ENCODE measurements around the gene ZFP28. TPM values are rescaled to one million over a fixed set of nuclear protein-coding genes. Genes with fewer than 3 reads are reported as not detected.

ZFP28 gene
- total and polyA plus RNA-seq, 2 donors (not counting 3 experiments of a cell fraction or from before 2014, with no cell fraction given) = 1.8 to 5.4 TPM

GRCh38 chr19:56601375-56601774 lies 62.6 kb downstream of the ZFP28 start:
- FAIRE-seq (no peak), DNase-seq (ENCODE audit: low read depth, low spot score) (no peak)
- Histone ChIP-seq H2AFZ (ENCODE audit: low read depth, low read length) (no peak overlapping the region), H3K4me3 (replicated peaks in 1 of 3; ENCODE audit: insufficient read depth in 1 of 3, low read depth in 1 of 3, low read length in 3 of 3) (no peak overlapping the region), H3K27me3 (ENCODE audit: control insufficient read depth in 2 of 2, insufficient read depth in 2 of 2, low read length in 2 of 2) (no peaks in the 10 kb centered on the region), H3K79me2 (ENCODE audit: control insufficient read depth, insufficient read depth, low read length) (peaks cover 19% of the 10 kb centered on the region), H3K4me2 (ENCODE audit: insufficient read depth, low read length) (no peak overlapping the region), H3K9ac (replicated peaks; ENCODE audit: extremely low read depth, insufficient read depth, low read length) (no peak overlapping the region), H3K36me3 (ENCODE audit: control insufficient read depth in 2 of 2, extremely low read depth in 1 of 2, insufficient read depth in 2 of 2, low read length in 2 of 2) (peaks cover 5 to 8% of the 10 kb centered on the region in 2 experiments), H3K27ac (ENCODE audit: insufficient read depth, low read depth, low read length) (no peak overlapping the region), H4K20me1 (replicated peaks; ENCODE audit: control insufficient read depth, extremely low read depth, insufficient read depth, low read length) (no peaks in the 10 kb centered on the region), H3K4me1 (ENCODE audit: control insufficient read depth, extremely low read depth, insufficient read depth, low read length) (peaks cover 2% of the 10 kb centered on the region), H3K9me1 (replicated peaks; ENCODE audit: control insufficient read depth, extremely low read depth, insufficient read depth, low read length) (no peaks in the 10 kb centered on the region), H3K9me3 (replicated peaks; ENCODE audit: control insufficient read depth, insufficient read depth, low read length) (no peaks in the 10 kb centered on the region)
- POLR2A ChIA-PET = no interaction called here
- dilution Hi-C loops (cut with MboI; ENCODE audit: extremely low pct_ligation_motif_present, low sequenced_read_pairs) (no loop called here), intact Hi-C loops (cut with micrococcal nuclease) (no loop called here)
- no TSS peak for BruUV-seq (replicated peaks)
- CTCF ChIA-PET = no interaction called here
- TF ChIP-seq JUN (IDR thresholded peaks at IDR 0.05; ENCODE audit: borderline replicate concordance, insufficient read depth, insufficient read length, low read depth) (no peak), CTCF (IDR thresholded peaks at IDR 0.05; ENCODE audit: extremely low read depth in 1 of 2, insufficient read depth in 1 of 2, low read depth in 1 of 2, low read length in 2 of 2) (no peak), POLR2AphosphoS5 (IDR thresholded peaks at IDR 0.05; ENCODE audit: insufficient read depth, low read depth, low read length) (no peak), POLR2A (IDR thresholded peaks at IDR 0.05; ENCODE audit: low read depth, low read length) (no peak), MYC (IDR thresholded peaks at IDR 0.05; ENCODE audit: low read depth, low read length) (no peak), FOS (IDR thresholded peaks at IDR 0.05; ENCODE audit: borderline replicate concordance, insufficient read depth, low read length) (no peak), EZH2 (IDR thresholded peaks at IDR 0.05; ENCODE audit: borderline replicate concordance, low read depth, low read length, severe bottlenecking) (no peak), GATA2 (IDR thresholded peaks at IDR 0.05; ENCODE audit: insufficient read depth, insufficient read length, low read depth, low read length) (no peak), MAX (IDR thresholded peaks at IDR 0.05; ENCODE audit: insufficient read depth, insufficient read length) (no peak)
